ENCODE data around the gene BCAS1.

Gene BCAS1

DNA sequence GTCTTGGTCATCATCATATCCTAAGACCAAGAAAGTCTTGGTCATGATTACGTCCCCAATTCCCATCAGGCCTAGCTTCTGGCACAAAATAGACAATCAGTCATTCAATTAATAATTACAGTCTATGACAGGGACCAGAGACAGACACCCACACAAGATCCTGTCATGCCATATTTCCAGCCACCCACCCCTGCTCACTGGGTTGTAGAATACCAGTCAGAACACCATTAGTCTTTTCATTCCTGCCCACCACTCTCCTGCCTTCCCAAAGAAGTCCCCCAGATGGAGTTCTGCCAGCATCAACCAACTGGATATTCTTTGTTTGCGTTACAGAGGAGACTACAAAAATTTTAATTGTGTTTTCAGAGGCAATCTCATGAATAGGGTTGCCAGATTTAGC, 81.0 kb downstream of the BCAS1 start:
- no peak for DNase-seq (ENCODE audit: low spot score)
- in situ Hi-C loops (cut with MboI; ENCODE audit: low sequenced_read_pairs, unreplicated experiment): no loop called here
- TF ChIP-seq CTCF (IDR thresholded peaks at IDR 0.05; ENCODE audit: borderline replicate concordance, control extremely low read depth, extremely low read depth, insufficient read depth, missing control alignments): no peak

GRCh38 chr20:53986037-53986650, 84.2 kb downstream of the BCAS1 start:
- in situ Hi-C loops (cut with MboI; ENCODE audit: low sequenced_read_pairs, unreplicated experiment): no loop called here
- no peak for DNase-seq (ENCODE audit: low spot score)

DNA sequence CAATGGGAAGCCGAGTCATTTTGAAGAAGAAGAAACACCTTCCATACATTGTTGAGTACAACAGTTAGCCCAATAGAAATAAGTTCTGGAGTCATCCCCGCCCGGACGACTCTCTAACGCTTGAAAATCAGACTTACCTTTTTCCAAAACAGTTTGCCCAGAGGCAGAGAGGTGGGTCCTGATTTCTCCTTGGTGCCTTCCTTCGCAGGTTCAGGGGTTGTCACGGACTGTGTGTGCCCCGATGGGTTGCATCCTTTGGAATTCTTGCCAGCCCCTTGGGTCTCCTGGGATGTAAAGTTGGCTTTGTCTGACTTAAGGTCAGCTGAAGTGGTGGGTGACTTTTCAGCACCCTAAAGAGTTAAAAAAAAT, 85.3 kb downstream of the BCAS1 start:
- DNase-seq (ENCODE audit: low spot score): no peak
- TF ChIP-seq CTCF (IDR thresholded peaks at IDR 0.05; ENCODE audit: borderline replicate concordance, control extremely low read depth, extremely low read depth, insufficient read depth, missing control alignments): no peak
- in situ Hi-C loops (cut with MboI; ENCODE audit: low sequenced_read_pairs, unreplicated experiment): no loop called here

More at GRCh38 chr20:53986037-53986650, 84.2 kb downstream of the BCAS1 start:
- TF ChIP-seq CTCF (IDR thresholded peaks at IDR 0.05; ENCODE audit: borderline replicate concordance, control extremely low read depth, extremely low read depth, insufficient read depth, missing control alignments): no peak

DNA sequence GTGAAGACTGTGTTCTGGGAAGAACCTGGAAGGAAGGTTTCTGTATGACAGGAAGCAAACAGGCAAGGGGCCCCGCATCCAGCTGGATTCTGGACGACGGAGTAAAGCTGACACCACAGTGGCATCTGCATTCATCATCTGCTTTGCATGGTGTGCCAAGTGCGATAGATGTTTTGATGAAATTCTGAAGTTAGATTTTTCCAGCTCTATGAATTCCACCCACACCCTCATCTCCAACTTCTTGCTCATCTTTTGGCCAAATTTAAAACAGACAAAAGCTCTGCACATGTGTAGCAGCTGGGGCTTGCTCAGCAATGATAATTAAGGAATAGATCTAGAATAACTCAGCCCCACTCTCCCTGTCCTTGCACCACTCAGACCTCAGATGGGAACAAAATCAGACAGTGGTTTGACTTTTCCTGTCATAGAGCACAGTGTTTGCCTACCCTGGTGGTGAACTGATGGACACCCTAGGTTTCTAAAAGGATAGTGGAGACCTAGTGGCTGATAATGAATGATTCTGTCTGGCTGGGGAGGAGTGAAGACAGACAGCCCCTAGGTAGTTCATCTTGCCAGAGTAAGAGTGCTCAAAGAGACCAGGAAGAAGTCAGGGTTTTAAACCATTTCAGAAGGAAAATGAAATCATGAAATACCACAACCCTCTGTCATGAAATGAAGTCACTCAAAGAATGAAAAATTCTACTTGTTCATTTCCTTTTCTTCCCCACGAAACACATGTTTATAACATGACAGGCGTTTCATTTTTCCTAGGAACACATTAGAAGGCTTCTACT, 85.8 kb downstream of the BCAS1 start:
- no peak for DNase-seq (ENCODE audit: low spot score)
- no peak for TF ChIP-seq CTCF (IDR thresholded peaks at IDR 0.05; ENCODE audit: borderline replicate concordance, control extremely low read depth, extremely low read depth, insufficient read depth, missing control alignments)
- in situ Hi-C loops (cut with MboI; ENCODE audit: low sequenced_read_pairs, unreplicated experiment): no loop called here

- DNase-seq (ENCODE audit: low spot score): no peak
- no peak for TF ChIP-seq CTCF (IDR thresholded peaks at IDR 0.05; ENCODE audit: borderline replicate concordance, control extremely low read depth, extremely low read depth, insufficient read depth, missing control alignments)
- in situ Hi-C loops (cut with MboI; ENCODE audit: low sequenced_read_pairs, unreplicated experiment): no loop called here
These were observed 87.0 kb downstream of the BCAS1 start for GRCh38 chr20:53983401-53983800.

- DNase-seq (ENCODE audit: low spot score): no peak
- TF ChIP-seq CTCF (IDR thresholded peaks at IDR 0.05; ENCODE audit: borderline replicate concordance, control extremely low read depth, extremely low read depth, insufficient read depth, missing control alignments): no peak
- in situ Hi-C loops (cut with MboI; ENCODE audit: low sequenced_read_pairs, unreplicated experiment): no loop called here
These were observed 87.8 kb downstream of the BCAS1 start for GRCh38 chr20:53982624-53983023.
